ENCODE measurements around the gene PRPF40B.

DNA sequence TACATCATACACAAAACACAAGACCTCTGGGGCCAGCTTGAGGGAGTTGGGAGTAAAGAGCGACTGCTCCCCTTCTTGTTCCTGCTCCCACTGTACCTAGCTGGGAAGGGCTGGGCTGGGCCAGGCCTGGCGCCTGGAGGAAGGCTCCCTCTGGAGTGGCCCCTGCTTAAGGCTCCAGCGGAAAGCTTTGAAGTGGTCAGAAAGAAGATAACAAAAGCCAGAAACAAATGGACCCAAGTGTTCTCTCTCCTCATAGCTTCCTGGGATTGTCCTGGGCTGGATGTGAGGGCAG is 25.3 kb downstream of the PRPF40B start:
- TF ChIP-seq, protein P1, sequence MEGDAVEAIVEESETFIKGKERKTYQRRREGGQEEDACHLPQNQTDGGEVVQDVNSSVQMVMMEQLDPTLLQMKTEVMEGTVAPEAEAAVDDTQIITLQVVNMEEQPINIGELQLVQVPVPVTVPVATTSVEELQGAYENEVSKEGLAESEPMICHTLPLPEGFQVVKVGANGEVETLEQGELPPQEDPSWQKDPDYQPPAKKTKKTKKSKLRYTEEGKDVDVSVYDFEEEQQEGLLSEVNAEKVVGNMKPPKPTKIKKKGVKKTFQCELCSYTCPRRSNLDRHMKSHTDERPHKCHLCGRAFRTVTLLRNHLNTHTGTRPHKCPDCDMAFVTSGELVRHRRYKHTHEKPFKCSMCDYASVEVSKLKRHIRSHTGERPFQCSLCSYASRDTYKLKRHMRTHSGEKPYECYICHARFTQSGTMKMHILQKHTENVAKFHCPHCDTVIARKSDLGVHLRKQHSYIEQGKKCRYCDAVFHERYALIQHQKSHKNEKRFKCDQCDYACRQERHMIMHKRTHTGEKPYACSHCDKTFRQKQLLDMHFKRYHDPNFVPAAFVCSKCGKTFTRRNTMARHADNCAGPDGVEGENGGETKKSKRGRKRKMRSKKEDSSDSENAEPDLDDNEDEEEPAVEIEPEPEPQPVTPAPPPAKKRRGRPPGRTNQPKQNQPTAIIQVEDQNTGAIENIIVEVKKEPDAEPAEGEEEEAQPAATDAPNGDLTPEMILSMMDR (IDR thresholded peaks at IDR 0.05): no peak
- TF ChIP-seq POLR2A (IDR thresholded peaks at IDR 0.05): no peak
- TF ChIP-seq EP300 (IDR thresholded peaks at IDR 0.05): no peak
- TF ChIP-seq POLR2AphosphoS5 (IDR thresholded peaks at IDR 0.05): no peak
